ENCODE results near the gene CAPSL.

- TF ChIP-seq POLR2AphosphoS5 (IDR thresholded peaks at IDR 0.05; ENCODE audit: insufficient read depth, low read depth, low read length), result no peak
- no peak for TF ChIP-seq CTCF (IDR thresholded peaks at IDR 0.05; ENCODE audit: extremely low read depth in 1 of 2, insufficient read depth in 1 of 2, low read depth in 1 of 2, low read length in 2 of 2)
- no peak for TF ChIP-seq POLR2A (IDR thresholded peaks at IDR 0.05; ENCODE audit: low read depth, low read length)
- TF ChIP-seq MYC (IDR thresholded peaks at IDR 0.05; ENCODE audit: low read depth, low read length), result no peak
- TF ChIP-seq EZH2 (IDR thresholded peaks at IDR 0.05; ENCODE audit: borderline replicate concordance, low read depth, low read length, severe bottlenecking), result no peak
- no peak for TF ChIP-seq GATA2 (IDR thresholded peaks at IDR 0.05; ENCODE audit: insufficient read depth, insufficient read length, low read depth, low read length)
- TF ChIP-seq MAX (IDR thresholded peaks at IDR 0.05; ENCODE audit: insufficient read depth, insufficient read length), result no peak
Observed at GRCh38 chr5:35855187-35855586, 83.2 kb downstream of the CAPSL start.

All from endothelial cell of umbilical vein (primary cell).